HepG2 (cell line): ENCODE results near the gene DHX8. TPM values are rescaled to one million over a fixed set of nuclear protein-coding genes. Genes with fewer than 3 reads are reported as not detected.
A peak's percentile ranks its signal among the peaks of the same experiment; 100 is the strongest.

Experiments
- ATAC-seq: fragments of 200-7000 bp; cut with Tn5 transposase; 3 replicates; pipeline ENCODE4 v1.9.1; 2020; ENCODE audit warnings: mild to moderate bottlenecking, moderate library complexity
- BruUV-seq: library from RNA; stranded (reverse); fragments of 400-500 nt; replicated peaks from 2 replicates; lab custom pipeline; 2021; lab: Mats Ljungman, UMichigan
- CTCF ChIA-PET: fragments of 300-600 bp; formaldehyde crosslinking; extraction: SDS; loops from one replicate; lab custom pipeline; 2021; ENCODE audit warnings: low total read pairs, inconsistent platforms, low intra/inter-chr PET ratio; lab: Yijun Ruan, JAX
- POLR2A ChIA-PET: fragments of 350-600 bp; sonication (Branson Sonifier 250); formaldehyde crosslinking; loops from one replicate; lab custom pipeline; 2020; ENCODE audit warnings: antibody characterized with exemption, inconsistent platforms; lab: Yijun Ruan, JAX
- DNase-seq: peaks from one replicate; pipeline ENCODE4 v3.0.0-alpha.2; 2015; ENCODE audit warnings: low spot score
- FAIRE-seq: peaks from 3 replicates; lab custom pipeline; 2011; peaks lifted over from hg19 to GRCh38; lab: Jason Lieb, UNC
- H2AFZ ChIP-seq: one replicate; pipeline ENCODE4 v1.6.1; 2011; ENCODE audit warnings: low read length, inconsistent platforms
- H3K27ac ChIP-seq: fragments of 300-600 bp; 3 replicates; pipeline ENCODE4 v1.8.0; 2011; ENCODE audit warnings: mixed run types, mild to moderate bottlenecking, mixed read lengths, low read length, inconsistent platforms; ENCODE audit not compliant: insufficient read depth; ENCODE audit errors: extremely low read length
- H3K27me3 ChIP-seq, 2 experiments: fragments of 200-600 bp in 1 of 2; 2 replicates in 1 of 2; 3 replicates in 1 of 2; pipeline versions ENCODE4 v1.6.0 to v1.8.0; 2011; ENCODE audit warnings: low read length in 2 of 2, mild to moderate bottlenecking in 2 of 2, moderate library complexity in 2 of 2, inconsistent platforms in 1 of 2; ENCODE audit not compliant: insufficient read depth in 2 of 2, control insufficient read depth in 1 of 2
- H3K36me3 ChIP-seq, 2 experiments: fragments of 200-600 bp in 1 of 2; replicated peaks in 1 of 2; 2 replicates in 1 of 2; 3 replicates in 1 of 2; pipeline versions ENCODE4 v1.5.1 to v1.8.0; 2011; ENCODE audit warnings: low read length in 2 of 2, inconsistent platforms in 1 of 2; ENCODE audit not compliant: insufficient read depth in 2 of 2, control insufficient read depth in 1 of 2
- H3K4me1 ChIP-seq: 2 replicates; pipeline ENCODE4 v1.5.1; 2012; ENCODE audit warnings: low read length, inconsistent platforms; ENCODE audit not compliant: insufficient read depth
- H3K4me2 ChIP-seq: 2 replicates; pipeline ENCODE4 v1.6.0; 2011; ENCODE audit warnings: low read depth, low read length, inconsistent platforms
- H3K4me3 ChIP-seq, 3 experiments: fragments of 200-600 bp in 1 of 3; sonication (generic), shearing (Covaris generic) in 1 of 3; replicated peaks in 1 of 3; 2 replicates each; pipeline ENCODE4 v1.5.1; 2011 to 2016; ENCODE audit warnings: low read length in 3 of 3, inconsistent platforms in 2 of 3, low read depth in 2 of 3, mild to moderate bottlenecking in 2 of 3, control low read depth in 1 of 3, mixed read lengths in 1 of 3; ENCODE audit not compliant: insufficient read depth in 1 of 3
- H3K79me2 ChIP-seq: one replicate; pipeline ENCODE4 v1.6.1; 2011; ENCODE audit warnings: low read length, inconsistent platforms; ENCODE audit not compliant: insufficient read depth
- H3K9ac ChIP-seq: 2 replicates; pipeline ENCODE4 v1.6.0; 2011; ENCODE audit warnings: mild to moderate bottlenecking, low read depth, low read length, inconsistent platforms; ENCODE audit not compliant: insufficient read depth
- H3K9me3 ChIP-seq: 2 replicates; pipeline ENCODE4 v1.5.1; 2012; ENCODE audit warnings: mild to moderate bottlenecking, low read length
- H4K20me1 ChIP-seq: 2 replicates; pipeline ENCODE4 v1.6.0; 2011; ENCODE audit warnings: inconsistent platforms, mild to moderate bottlenecking, low read length, moderate library complexity; ENCODE audit not compliant: insufficient read depth
- EP300 ChIP-seq, 3 experiments: sonication (generic) in 1 of 3; formaldehyde crosslinking in 1 of 3; IDR thresholded peaks; 2 replicates each; pipeline versions ENCODE4 v1.5.1 to v1.6.1; 2011 to 2020; ENCODE audit warnings: low read depth in 2 of 3, low read length in 2 of 3, borderline replicate concordance in 1 of 3, improper control_type of control experiment in 1 of 3, mild to moderate bottlenecking in 1 of 3, missing genetic modification reagents in 1 of 3, moderate library complexity in 1 of 3
- HDAC2 ChIP-seq: sonication (generic); formaldehyde crosslinking; IDR thresholded peaks from 2 replicates; pipeline ENCODE4 v1.4.0; 2020; ENCODE audit warnings: missing genetic modification reagents
- ISL2 ChIP-seq: sonication (generic); formaldehyde crosslinking; IDR thresholded peaks from 2 replicates; pipeline ENCODE4 v1.5.0; 2020; ENCODE audit warnings: missing genetic modification reagents
- JARID2 ChIP-seq: sonication (generic); formaldehyde crosslinking; IDR thresholded peaks from 2 replicates; pipeline ENCODE4 v1.8.1; 2023; ENCODE audit warnings: missing genetic modification reagents, inconsistent platforms; ENCODE audit not compliant: insufficient replicate concordance
- KDM5A ChIP-seq: fragments of 200-600 bp; sonication (generic); IDR thresholded peaks from 2 replicates; pipeline ENCODE4 v1.7.0; 2018; ENCODE audit warnings: antibody characterized with exemption, mild to moderate bottlenecking, low read length, borderline replicate concordance
- ONECUT2 ChIP-seq: sonication (generic); formaldehyde crosslinking; IDR thresholded peaks from 2 replicates; pipeline ENCODE4 v1.4.0; 2020; ENCODE audit warnings: missing genetic modification reagents
- SMAD9 ChIP-seq: sonication (generic); formaldehyde crosslinking; IDR thresholded peaks from 2 replicates; pipeline ENCODE4 v1.5.1; 2020; ENCODE audit warnings: mild to moderate bottlenecking, missing genetic modification reagents
- ZNF263 ChIP-seq: sonication (generic); formaldehyde crosslinking; IDR thresholded peaks from 2 replicates; pipeline ENCODE4 v1.4.0; 2020; ENCODE audit warnings: missing genetic modification reagents
- ZNF670 ChIP-seq: sonication (generic); formaldehyde crosslinking; IDR thresholded peaks from 2 replicates; pipeline ENCODE4 v1.8.0; 2022; ENCODE audit warnings: mild to moderate bottlenecking, missing genetic modification reagents, borderline replicate concordance
- ZNF766 ChIP-seq: sonication (generic); formaldehyde crosslinking; IDR thresholded peaks from 2 replicates; pipeline ENCODE4 v1.5.0; 2020; ENCODE audit warnings: missing genetic modification reagents, borderline replicate concordance
- ZSCAN20 ChIP-seq: sonication (generic); formaldehyde crosslinking; IDR thresholded peaks from 2 replicates; pipeline ENCODE4 v1.4.0; 2020; ENCODE audit warnings: missing genetic modification reagents, mild to moderate bottlenecking, borderline replicate concordance
- WGBS: methylation state at CpG from one replicate; pipeline ENCODE4 v1.1.6; 2017; ENCODE audit warnings: low lambda C conversion rate; 5-methylcytosine and 5-hydroxymethylcytosine counted together
- in situ Hi-C: cut with HindIII; loops from 2 replicates; pipeline ENCODE4 v1.10.0; 2017; ENCODE audit warnings: low pct_unique_long_range_greater_than_20kb; ENCODE audit not compliant: extremely low pct_ligation_motif_present
- intact Hi-C: fragments of 100-400 bp; cut with micrococcal nuclease; formaldehyde crosslinking; loops from one replicate; pipeline ENCODE4 v1.10.0; 2022; ENCODE audit not compliant: unreplicated experiment
- polyA plus RNA-seq, 8 experiments: library from polyadenylated mRNA; depleted of rRNA in 3 of 8; stranded (reverse) in 7 of 8; unstranded in 1 of 8; fragments of >200 nt; fragmentation: Illumina TruSeq in 4 of 8; extraction: Trizol in 4 of 8; gene quantifications; 2 replicates each; pipeline versions ENCODE4 v1.2.1 to v1.2.3, GENCODE V29; 2011 to 2016; ENCODE audit warnings: low read depth in 4 of 8, missing spikeins in 1 of 8, mixed read lengths in 1 of 8; ENCODE audit not compliant: insufficient read depth in 1 of 8
- total RNA-seq, 5 experiments: library from RNA; depleted of rRNA; stranded (reverse); fragments of >200 nt; fragmentation: Illumina TruSeq; extraction: Trizol; gene quantifications; 2 replicates each; pipeline ENCODE4 v1.2.3, GENCODE V29; 2016; ENCODE audit warnings: low read depth in 1 of 5
- TF ChIP-seq, protein P1 (sequence below): sonication (generic); formaldehyde crosslinking; IDR thresholded peaks from 2 replicates; pipeline ENCODE4 v1.5.0; 2020; ENCODE audit warnings: mild to moderate bottlenecking, missing genetic modification reagents
- TF ChIP-seq, protein P2 (sequence below): IDR thresholded peaks from 2 replicates; pipeline ENCODE4 v1.6.1; 2016
- TF ChIP-seq, protein P3 (sequence below): sonication (generic); formaldehyde crosslinking; IDR thresholded peaks from 2 replicates; pipeline ENCODE4 v1.5.0; 2020; ENCODE audit warnings: missing genetic modification reagents

DHX8 gene
- total and polyA plus RNA-seq, 2 of the 13 experiments (the other 11 are each of a cell fraction or from before 2014, with no cell fraction given), result 24.8 to 48.9 TPM

DNA sequence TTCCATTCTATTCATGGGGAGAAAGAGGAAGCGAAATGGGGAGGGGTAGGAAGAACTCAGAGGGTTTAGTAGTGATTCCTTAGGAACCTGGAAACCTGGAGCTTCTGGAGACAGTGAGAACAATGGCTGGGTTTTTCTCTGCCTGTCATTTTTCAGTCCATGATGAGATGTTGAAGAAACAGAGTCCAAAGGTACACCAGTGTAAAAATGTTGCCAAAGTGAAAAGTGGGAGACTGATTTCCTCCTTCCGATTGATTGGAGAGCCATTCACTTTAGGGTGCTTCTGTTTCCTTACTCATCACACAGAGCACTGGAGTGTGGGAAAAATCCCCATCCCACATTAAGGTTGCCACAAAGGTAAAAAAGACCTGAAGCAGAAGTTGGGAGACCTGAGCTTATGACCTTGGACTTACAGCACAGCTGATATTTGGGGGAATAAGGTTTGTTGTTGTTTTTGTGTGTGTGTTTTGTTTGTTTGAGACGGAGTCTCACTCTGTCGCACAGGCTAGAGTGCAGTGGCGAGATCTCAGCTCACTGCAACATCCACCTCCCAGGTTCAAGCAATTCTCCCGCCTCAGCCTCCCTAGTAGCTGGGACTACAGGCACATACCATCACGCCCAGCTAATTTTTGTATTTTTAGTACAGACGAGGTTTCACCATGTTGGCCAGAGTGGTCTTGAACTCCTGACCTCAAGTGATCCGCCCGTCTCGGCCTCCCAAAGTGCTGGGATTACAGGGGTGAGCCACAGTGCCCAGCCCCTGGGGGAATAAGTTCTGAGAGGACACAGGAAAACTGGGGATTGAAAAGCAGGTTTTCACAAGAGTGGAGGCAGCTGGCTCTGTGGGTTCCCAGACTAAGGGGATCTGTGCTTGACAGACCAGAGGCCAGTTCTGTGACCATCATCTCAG lies 1.4 kb upstream of the DHX8 start:
- Histone ChIP-seq H3K27me3 (no peaks in the 10 kb centered on the region; a peak in 1 of 5 replicates), H3K9ac (peak overlapping the region; percentile 45), H3K79me2 (peaks cover 33% of the 10 kb centered on the region), H3K27ac (peak overlapping the region; percentile 59), H2AFZ (peak overlapping the region; percentile 85), H3K4me3 (peak overlapping the region in 1 of 3 experiments; percentile 12; a peak in 1 of 6 replicates), H3K4me1 (peaks cover 89% of the 10 kb centered on the region), H4K20me1 (no peaks in the 10 kb centered on the region), H3K4me2 (peak overlapping the region; percentile 68), H3K36me3 (no peaks in the 10 kb centered on the region; a peak in 1 of 5 replicates), H3K9me3 (no peaks in the 10 kb centered on the region)
- intact Hi-C loops (loop anchor here (1.0 kb wide), 4 partner anchors 84 to 114 kb away; partner anchors contain the start of gene ARL4D), in situ Hi-C loops (loop anchor here (5.0 kb wide), 1 partner anchor 85 kb away; the partner anchor contains the start of gene ARL4D)
- 45% methylated on average over 11 of the region's 11 CpGs for WGBS
- CTCF ChIA-PET, result interaction anchor here (1.6 to 5.6 kb wide), 5 partner anchors 33 to 113 kb away, joined by 8 to 381 read pairs (median 11); partner anchors contain the start of gene ARL4D
- no TSS peak for BruUV-seq
- DNase-seq (peak; percentile 42), FAIRE-seq (no peak), ATAC-seq (no peak)
- POLR2A ChIA-PET, result interaction anchor here (0.9 to 12.7 kb wide), 15 partner anchors 13 to 148 kb away, joined by 3 to 485 read pairs (median 13); partner anchors contain the start of gene ARL4D
- peak; percentile 27; the same call in 1 of the 2 replicates for TF ChIP-seq HDAC2 (CRISPR knock-in tag)
- no peak for TF ChIP-seq JARID2
- TF ChIP-seq EP300 (IDR thresholded peaks at IDR 0.05; ENCODE audit: low read depth in 2 of 2, low read length in 2 of 2), result 0 out of 4 replicates have a peak, but pooled peaks of 1 of the 2 experiments have one; percentile 13
- TF ChIP-seq EP300 (CRISPR knock-in tag; IDR thresholded peaks at IDR 0.05; ENCODE audit: borderline replicate concordance), result no peak
- TF ChIP-seq, protein P1, sequence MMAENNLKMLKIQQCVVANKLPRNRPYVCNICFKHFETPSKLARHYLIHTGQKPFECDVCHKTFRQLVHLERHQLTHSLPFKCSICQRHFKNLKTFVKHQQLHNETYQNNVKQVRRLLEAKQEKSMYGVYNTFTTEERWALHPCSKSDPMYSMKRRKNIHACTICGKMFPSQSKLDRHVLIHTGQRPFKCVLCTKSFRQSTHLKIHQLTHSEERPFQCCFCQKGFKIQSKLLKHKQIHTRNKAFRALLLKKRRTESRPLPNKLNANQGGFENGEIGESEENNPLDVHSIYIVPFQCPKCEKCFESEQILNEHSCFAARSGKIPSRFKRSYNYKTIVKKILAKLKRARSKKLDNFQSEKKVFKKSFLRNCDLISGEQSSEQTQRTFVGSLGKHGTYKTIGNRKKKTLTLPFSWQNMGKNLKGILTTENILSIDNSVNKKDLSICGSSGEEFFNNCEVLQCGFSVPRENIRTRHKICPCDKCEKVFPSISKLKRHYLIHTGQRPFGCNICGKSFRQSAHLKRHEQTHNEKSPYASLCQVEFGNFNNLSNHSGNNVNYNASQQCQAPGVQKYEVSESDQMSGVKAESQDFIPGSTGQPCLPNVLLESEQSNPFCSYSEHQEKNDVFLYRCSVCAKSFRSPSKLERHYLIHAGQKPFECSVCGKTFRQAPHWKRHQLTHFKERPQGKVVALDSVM (CRISPR knock-in tag), result peak; percentile 51; the same call in 1 of the 2 replicates
- TF ChIP-seq ZNF263 (CRISPR knock-in tag), result no peak
- no peak for TF ChIP-seq SMAD9 (CRISPR knock-in tag)
- TF ChIP-seq ISL2 (CRISPR knock-in tag), result 0 out of 2 replicates have a peak, but pooled peaks have one; percentile 26
- TF ChIP-seq, protein P2, sequence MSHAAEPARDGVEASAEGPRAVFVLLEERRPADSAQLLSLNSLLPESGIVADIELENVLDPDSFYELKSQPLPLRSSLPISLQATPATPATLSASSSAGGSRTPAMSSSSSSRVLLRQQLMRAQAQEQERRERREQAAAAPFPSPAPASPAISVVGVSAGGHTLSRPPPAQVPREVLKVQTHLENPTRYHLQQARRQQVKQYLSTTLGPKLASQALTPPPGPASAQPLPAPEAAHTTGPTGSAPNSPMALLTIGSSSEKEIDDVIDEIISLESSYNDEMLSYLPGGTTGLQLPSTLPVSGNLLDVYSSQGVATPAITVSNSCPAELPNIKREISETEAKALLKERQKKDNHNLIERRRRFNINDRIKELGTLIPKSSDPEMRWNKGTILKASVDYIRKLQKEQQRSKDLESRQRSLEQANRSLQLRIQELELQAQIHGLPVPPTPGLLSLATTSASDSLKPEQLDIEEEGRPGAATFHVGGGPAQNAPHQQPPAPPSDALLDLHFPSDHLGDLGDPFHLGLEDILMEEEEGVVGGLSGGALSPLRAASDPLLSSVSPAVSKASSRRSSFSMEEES (CRISPR knock-in tag), result peak; percentile 4; the same call in 1 of the 2 replicates
- TF ChIP-seq ZSCAN20 (CRISPR knock-in tag), result no peak
- peak; percentile 30; the same call in 1 of the 2 replicates for TF ChIP-seq ZNF766 (CRISPR knock-in tag)
- TF ChIP-seq, protein P3, sequence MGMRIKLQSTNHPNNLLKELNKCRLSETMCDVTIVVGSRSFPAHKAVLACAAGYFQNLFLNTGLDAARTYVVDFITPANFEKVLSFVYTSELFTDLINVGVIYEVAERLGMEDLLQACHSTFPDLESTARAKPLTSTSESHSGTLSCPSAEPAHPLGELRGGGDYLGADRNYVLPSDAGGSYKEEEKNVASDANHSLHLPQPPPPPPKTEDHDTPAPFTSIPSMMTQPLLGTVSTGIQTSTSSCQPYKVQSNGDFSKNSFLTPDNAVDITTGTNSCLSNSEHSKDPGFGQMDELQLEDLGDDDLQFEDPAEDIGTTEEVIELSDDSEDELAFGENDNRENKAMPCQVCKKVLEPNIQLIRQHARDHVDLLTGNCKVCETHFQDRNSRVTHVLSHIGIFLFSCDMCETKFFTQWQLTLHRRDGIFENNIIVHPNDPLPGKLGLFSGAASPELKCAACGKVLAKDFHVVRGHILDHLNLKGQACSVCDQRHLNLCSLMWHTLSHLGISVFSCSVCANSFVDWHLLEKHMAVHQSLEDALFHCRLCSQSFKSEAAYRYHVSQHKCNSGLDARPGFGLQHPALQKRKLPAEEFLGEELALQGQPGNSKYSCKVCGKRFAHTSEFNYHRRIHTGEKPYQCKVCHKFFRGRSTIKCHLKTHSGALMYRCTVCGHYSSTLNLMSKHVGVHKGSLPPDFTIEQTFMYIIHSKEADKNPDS (CRISPR knock-in tag), result no peak
- peak; percentile 37; the same call in 1 of the 2 replicates for TF ChIP-seq ZNF670 (CRISPR knock-in tag)
- TF ChIP-seq KDM5A, result no peak
- TF ChIP-seq ONECUT2 (CRISPR knock-in tag), result peak; percentile 26; the same call in 1 of the 2 replicates
